ENCODE measurements around the gene SGMS1.

SGMS1 gene

DNA sequence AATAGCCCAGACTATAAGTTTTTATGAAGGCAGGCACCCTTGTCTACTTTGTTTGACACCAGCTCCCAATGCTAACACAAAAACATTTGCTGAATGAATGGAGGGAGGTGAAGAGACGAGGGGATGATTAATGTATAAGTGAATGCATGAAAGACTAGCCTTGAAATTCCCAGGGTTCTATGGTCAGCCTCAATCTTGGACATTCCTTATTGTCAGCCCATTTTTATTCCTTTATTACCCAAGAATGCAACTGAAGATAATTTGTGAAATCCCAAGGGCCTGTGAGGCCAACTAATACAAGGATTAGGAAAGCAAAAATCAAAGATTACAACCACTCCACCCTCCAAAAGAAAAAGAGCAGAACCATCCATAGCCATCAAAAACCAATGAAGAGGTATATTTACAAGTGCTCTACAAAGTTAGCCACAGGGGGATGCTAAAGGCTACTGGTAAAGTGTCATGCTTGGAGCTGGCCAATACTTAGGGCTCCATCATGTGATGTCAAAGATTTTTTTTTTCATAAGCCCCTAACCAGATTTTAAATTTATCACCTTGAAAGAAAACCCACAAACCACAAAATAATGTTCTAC lies 332.4 kb downstream of the SGMS1 start:
- Histone ChIP-seq H3K36me3 (ENCODE audit: low read length) (no peaks in the 10 kb centered on the region), H3K9me2 (replicated peaks; ENCODE audit: insufficient read depth, low read length) (no peaks in the 10 kb centered on the region), H3F3A (ENCODE audit: insufficient read depth) (no peaks in the 10 kb centered on the region), H4K20me1 (ENCODE audit: low read depth, low read length) (no peaks in the 10 kb centered on the region), H3K27ac (ENCODE audit: low read depth, low read length) (no peak overlapping the region), H3K27me3 (ENCODE audit: low read length) (no peaks in the 10 kb centered on the region), H3K79me2 (ENCODE audit: insufficient read depth, low read length) (no peaks in the 10 kb centered on the region), H2AFZ (ENCODE audit: low read depth, low read length, severe bottlenecking) (no peak overlapping the region), H3K4me3 (ENCODE audit: insufficient read depth, low read length, poor library complexity, severe bottlenecking) (no peak overlapping the region), H3K9ac (ENCODE audit: low read length) (no peak overlapping the region), H3K9me3 (ENCODE audit: insufficient read depth, low read length) (no peaks in the 10 kb centered on the region), H3K4me2 (ENCODE audit: low read depth, low read length, poor library complexity, severe bottlenecking) (no peak overlapping the region)
- TF ChIP-seq, protein P1, sequence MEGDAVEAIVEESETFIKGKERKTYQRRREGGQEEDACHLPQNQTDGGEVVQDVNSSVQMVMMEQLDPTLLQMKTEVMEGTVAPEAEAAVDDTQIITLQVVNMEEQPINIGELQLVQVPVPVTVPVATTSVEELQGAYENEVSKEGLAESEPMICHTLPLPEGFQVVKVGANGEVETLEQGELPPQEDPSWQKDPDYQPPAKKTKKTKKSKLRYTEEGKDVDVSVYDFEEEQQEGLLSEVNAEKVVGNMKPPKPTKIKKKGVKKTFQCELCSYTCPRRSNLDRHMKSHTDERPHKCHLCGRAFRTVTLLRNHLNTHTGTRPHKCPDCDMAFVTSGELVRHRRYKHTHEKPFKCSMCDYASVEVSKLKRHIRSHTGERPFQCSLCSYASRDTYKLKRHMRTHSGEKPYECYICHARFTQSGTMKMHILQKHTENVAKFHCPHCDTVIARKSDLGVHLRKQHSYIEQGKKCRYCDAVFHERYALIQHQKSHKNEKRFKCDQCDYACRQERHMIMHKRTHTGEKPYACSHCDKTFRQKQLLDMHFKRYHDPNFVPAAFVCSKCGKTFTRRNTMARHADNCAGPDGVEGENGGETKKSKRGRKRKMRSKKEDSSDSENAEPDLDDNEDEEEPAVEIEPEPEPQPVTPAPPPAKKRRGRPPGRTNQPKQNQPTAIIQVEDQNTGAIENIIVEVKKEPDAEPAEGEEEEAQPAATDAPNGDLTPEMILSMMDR (IDR thresholded peaks at IDR 0.05; ENCODE audit: insufficient read depth, low read length, poor library complexity, severe bottlenecking) = no peak
- no peak for TF ChIP-seq EZH2phosphoT487 (conservative IDR thresholded peaks at IDR 0.05; ENCODE audit: low read length)

DNA sequence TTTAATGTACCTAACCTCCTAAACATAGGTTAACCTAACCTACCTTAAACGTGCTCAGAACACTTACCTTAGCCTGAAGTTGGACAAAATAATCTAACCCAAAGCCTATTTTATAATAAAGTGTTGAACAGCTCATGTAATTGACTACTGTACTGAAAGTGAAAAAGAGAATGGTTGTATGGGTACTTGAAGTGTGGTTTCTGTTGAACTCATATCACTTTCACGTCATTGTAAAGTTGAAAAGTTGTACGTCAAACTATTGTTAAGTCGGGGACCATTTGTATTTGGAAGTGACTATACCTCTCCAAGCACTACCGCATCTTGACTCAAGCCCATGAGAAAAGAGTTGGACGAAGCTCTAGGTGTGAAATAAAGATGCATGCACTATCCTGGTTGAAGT lies 334.6 kb downstream of the SGMS1 start:
- no peaks in the 10 kb centered on the region for H3K9me2 ChIP-seq (replicated peaks; ENCODE audit: insufficient read depth, low read length)
- no peaks in the 10 kb centered on the region for H4K20me1 ChIP-seq (ENCODE audit: low read depth, low read length)
- no peaks in the 10 kb centered on the region for H3K9me3 ChIP-seq (ENCODE audit: insufficient read depth, low read length)
- no peak overlapping the region for H3K4me3 ChIP-seq (ENCODE audit: insufficient read depth, low read length, poor library complexity, severe bottlenecking)
- H3K79me2 ChIP-seq (ENCODE audit: insufficient read depth, low read length) = no peaks in the 10 kb centered on the region
- H3K4me2 ChIP-seq (ENCODE audit: low read depth, low read length, poor library complexity, severe bottlenecking) = no peak overlapping the region
- no peak for TF ChIP-seq EZH2phosphoT487 (conservative IDR thresholded peaks at IDR 0.05; ENCODE audit: low read length)
- TF ChIP-seq, protein P1 (IDR thresholded peaks at IDR 0.05; ENCODE audit: insufficient read depth, low read length, poor library complexity, severe bottlenecking) = no peak
- H3K36me3 ChIP-seq (ENCODE audit: low read length) = no peaks in the 10 kb centered on the region
- H3K9ac ChIP-seq (ENCODE audit: low read length) = no peak overlapping the region
- H3F3A ChIP-seq (ENCODE audit: insufficient read depth) = no peaks in the 10 kb centered on the region
- no peak overlapping the region for H2AFZ ChIP-seq (ENCODE audit: low read depth, low read length, severe bottlenecking)
- H3K27ac ChIP-seq (ENCODE audit: low read depth, low read length) = no peak overlapping the region
- no peaks in the 10 kb centered on the region for H3K27me3 ChIP-seq (ENCODE audit: low read length)

DNA sequence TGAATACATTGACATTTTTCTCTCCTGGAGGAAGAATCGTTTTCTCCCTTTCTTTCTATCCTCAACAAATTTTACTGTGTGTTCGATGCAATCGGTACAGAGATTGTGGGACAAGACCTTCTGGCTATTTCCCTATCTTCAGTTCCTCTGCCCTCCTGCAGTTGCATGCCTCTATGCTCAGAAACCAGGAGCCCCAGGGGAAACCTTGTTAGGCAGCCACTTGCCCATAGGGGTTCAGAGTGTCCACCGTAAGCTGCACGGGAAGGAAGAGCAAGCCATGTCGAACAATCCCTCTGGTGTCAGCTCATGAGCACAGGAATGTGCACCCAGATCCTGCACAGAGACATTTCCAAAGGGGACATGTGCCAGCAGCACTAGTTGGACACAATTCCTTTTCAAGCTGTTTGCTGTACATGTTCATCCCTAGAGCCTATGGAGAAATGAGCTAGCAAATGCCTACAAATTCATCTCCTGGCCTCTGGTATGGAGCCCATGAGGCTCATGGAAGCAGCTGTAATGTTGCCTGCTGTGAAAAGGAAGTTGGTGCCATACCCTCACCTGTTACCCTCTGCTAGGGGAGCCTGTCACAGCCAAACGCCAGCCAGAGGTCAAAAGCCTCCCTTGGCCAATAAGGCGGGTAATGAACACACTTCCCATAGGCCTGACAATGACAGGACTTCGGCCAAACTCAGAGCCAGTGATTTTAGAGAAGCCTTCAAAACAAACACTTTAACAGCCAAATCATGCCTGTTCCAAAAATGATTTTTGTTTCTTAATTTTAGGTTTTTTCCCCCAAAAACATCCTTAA lies 336.6 kb downstream of the SGMS1 start:
- no peaks in the 10 kb centered on the region for H3K27me3 ChIP-seq (ENCODE audit: low read length)
- no peaks in the 10 kb centered on the region for H3F3A ChIP-seq (ENCODE audit: insufficient read depth)
- no peak for TF ChIP-seq EZH2phosphoT487 (conservative IDR thresholded peaks at IDR 0.05; ENCODE audit: low read length)
- TF ChIP-seq, protein P1 (IDR thresholded peaks at IDR 0.05; ENCODE audit: insufficient read depth, low read length, poor library complexity, severe bottlenecking) = no peak
- no peak overlapping the region for H2AFZ ChIP-seq (ENCODE audit: low read depth, low read length, severe bottlenecking)
- H3K36me3 ChIP-seq (ENCODE audit: low read length) = no peaks in the 10 kb centered on the region
- H3K4me3 ChIP-seq (ENCODE audit: insufficient read depth, low read length, poor library complexity, severe bottlenecking) = no peak overlapping the region
- no peaks in the 10 kb centered on the region for H3K79me2 ChIP-seq (ENCODE audit: insufficient read depth, low read length)
- H3K27ac ChIP-seq (ENCODE audit: low read depth, low read length) = no peak overlapping the region
- H3K9ac ChIP-seq (ENCODE audit: low read length) = no peak overlapping the region
- no peaks in the 10 kb centered on the region for H3K9me3 ChIP-seq (ENCODE audit: insufficient read depth, low read length)
- H3K9me2 ChIP-seq (replicated peaks; ENCODE audit: insufficient read depth, low read length) = no peaks in the 10 kb centered on the region
- no peak overlapping the region for H3K4me2 ChIP-seq (ENCODE audit: low read depth, low read length, poor library complexity, severe bottlenecking)
- H4K20me1 ChIP-seq (ENCODE audit: low read depth, low read length) = no peaks in the 10 kb centered on the region
